ENCODE measurements around the gene PPP6R3.
"Not testable (repeated sequence)": the region's sequence is repeated elsewhere in the genome, so short reads cannot be mapped to it uniquely, and the experiment has no call there.

The PPP6R3 gene

DNA sequence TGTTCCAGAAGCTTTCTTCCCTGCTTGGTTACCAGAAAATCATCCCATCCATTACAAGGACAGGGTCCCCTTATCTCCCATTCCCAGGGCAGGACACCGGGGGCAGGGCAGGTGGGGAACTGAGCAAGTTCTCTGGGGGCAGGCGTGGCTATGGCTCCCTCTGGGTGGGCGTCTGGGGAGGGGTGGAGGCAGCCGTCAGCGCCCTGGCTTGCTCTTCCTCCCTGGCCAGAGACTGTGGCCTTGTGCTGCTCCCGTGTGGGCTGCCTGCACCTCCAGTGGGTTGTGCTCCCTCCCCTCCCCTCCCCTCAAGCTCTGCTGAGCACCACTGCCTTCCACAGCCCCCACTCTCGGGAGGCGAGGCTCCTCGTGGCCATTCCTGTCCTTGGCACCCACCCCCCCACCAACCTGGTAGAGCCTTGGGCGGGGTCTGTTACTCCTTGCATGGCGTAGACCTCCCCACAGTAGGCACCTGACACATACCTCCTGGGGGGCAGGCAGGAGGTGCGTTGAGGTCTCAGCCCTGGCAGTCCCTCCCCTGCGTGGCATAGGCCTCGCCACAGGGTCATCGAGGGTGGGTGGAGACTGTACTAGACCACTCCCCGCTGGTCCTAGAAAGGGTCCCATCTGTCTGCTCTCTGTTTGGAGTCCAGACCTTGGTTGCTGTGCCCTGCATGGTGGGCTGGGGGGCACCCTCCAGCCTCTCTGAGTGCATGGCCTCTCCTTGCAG is 24.2 kb upstream of the PPP6R3 start:
- DNase-seq (ENCODE audit: extremely low read depth in 1 of 2, low read depth in 1 of 2), result no peak

GRCh38 chr11:68436985-68437926 is 23.3 kb upstream of the PPP6R3 start:
- no peak for DNase-seq (ENCODE audit: extremely low read depth in 1 of 2, low read depth in 1 of 2)

DNA sequence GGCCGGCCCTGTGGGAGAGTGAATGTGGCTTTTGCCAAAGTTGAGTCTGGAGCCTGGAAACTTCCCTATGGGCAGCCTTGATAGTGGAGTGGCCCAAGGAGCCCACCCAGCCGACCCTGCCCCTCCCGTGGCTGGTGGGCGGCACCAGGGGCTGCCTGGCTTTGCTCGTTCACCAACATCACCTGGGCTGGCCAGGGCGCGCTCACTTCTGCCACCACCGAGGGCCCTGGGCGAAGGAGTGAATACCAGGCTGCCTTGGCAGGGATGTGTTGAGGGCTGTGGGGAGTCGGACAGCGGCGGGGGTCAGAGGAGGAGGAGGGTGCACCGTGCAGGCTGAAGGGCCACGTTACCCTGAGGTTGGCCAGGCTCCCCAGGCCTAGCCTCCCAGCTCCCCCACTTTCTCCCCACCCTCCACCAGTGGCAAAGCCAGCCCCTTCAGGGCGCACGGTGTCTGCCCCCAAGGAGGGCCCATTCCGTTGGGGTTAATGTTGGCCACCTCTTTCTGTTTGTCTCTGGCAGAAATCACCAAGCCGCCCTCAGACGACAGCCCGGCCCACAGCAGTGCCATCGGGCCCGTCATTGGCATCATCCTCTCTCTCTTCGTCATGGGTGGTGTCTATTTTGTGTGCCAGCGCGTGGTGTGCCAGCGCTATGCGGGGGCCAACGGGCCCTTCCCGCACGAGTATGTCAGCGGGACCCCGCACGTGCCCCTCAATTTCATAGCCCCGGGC is 22.5 kb upstream of the PPP6R3 start:
- DNase-seq (ENCODE audit: extremely low read depth in 1 of 2, low read depth in 1 of 2), result no peak

- no peak for DNase-seq (ENCODE audit: extremely low read depth in 1 of 2, low read depth in 1 of 2)
These were observed 21.8 kb upstream of the PPP6R3 start for GRCh38 chr11:68438658-68439259.

- DNase-seq (ENCODE audit: extremely low read depth in 1 of 2, low read depth in 1 of 2), result no peak
These were observed 21.0 kb upstream of the PPP6R3 start for GRCh38 chr11:68439355-68440065.

- DNase-seq (ENCODE audit: extremely low read depth in 1 of 2, low read depth in 1 of 2), result no peak
These were observed 20.3 kb upstream of the PPP6R3 start for GRCh38 chr11:68440224-68440623.

DNA sequence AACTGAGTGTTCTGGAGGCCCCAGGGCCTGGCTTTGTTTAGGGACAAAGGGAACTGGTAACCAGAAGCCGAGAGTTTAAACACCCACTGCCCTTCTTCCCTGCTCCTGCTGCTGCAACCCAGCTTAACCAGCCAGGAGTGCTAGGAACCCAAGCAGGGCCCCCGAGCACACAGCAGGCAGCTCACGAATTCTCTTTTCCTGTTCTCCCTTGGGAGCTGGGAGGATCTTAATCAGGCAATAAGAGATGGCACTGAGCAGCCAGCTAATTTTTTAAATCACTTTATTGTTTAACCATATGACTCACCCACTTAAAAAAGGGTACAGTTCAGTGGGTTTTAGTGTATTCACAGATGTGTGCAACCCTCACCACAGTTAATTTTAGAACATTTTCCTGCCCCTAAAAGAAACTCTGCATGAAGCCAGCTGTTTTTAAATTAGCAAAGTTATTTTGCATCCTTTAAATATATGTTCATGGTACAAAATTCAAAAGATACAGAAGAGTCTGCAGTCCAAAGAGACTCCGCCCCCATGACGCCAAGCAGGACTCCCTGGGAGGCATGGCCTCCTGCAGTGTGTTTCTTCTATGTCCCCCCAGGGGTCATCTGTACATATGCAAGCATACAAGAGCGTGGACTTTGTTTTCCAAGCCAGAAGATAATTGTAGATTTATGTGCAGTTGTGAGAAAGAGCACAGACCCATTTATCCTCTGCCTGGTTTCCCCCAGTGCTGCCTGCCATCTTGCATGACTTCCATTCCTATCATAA is 18.9 kb upstream of the PPP6R3 start:
- DNase-seq (ENCODE audit: extremely low read depth in 1 of 2, low read depth in 1 of 2), result no peak

GRCh38 chr11:68442433-68442832 is 18.1 kb upstream of the PPP6R3 start:
- no peak for DNase-seq (ENCODE audit: extremely low read depth in 1 of 2, low read depth in 1 of 2)

DNA sequence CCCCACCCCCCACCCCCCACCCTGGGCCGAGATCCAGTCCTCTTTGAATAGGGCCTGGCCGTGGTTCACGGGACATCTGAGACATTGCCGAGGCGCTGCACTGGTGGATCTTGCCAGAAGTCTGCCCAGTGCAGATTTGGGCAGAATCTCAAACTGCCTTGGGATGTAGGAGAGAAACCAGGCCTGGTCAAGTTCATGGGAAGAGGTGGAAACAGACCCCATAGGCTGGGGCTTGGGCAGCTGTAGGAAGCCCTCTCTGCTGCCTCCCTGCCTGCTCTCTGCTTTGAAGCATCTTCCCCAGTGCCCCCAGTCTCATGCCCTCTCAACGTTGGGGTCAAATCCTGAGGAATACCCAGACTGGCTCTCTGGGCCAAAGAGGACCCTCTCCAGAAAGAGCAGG is 16.0 kb upstream of the PPP6R3 start:
- DNase-seq (ENCODE audit: extremely low read depth in 1 of 2, low read depth in 1 of 2), result no peak

- DNase-seq (ENCODE audit: extremely low read depth in 1 of 2, low read depth in 1 of 2), result no peak
These were observed 15.0 kb upstream of the PPP6R3 start for GRCh38 chr11:68445531-68446035.

GRCh38 chr11:68446046-68446725 is 14.4 kb upstream of the PPP6R3 start:
- no peak for DNase-seq (ENCODE audit: extremely low read depth in 1 of 2, low read depth in 1 of 2)

GRCh38 chr11:68447015-68447801 is 13.3 kb upstream of the PPP6R3 start:
- DNase-seq (ENCODE audit: extremely low read depth in 1 of 2, low read depth in 1 of 2), result peak; percentile 43

DNA sequence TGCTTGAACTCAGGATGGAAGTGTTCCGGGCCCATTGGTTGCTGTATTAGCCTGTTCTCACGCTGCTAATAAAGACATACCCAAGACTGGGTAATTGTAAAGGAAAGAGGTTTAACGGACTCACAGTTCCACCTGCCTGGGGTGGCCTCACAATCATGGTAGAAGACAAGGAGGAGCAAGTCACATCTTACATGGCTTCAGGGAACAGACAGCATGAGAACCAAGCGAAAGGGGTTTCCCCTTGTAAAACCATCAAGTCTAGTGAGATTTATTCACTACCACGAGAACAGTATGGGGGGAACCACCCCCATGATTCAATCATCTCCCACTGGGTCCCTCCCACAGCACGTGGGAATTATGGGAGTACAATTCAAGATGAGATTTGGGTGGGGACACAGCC is 12.6 kb upstream of the PPP6R3 start:
- DNase-seq (ENCODE audit: extremely low read depth in 1 of 2, low read depth in 1 of 2), result not testable (repeated sequence)

- DNase-seq (ENCODE audit: extremely low read depth in 1 of 2, low read depth in 1 of 2), result no peak
These were observed 11.9 kb upstream of the PPP6R3 start for GRCh38 chr11:68448604-68449011.

- DNase-seq (ENCODE audit: extremely low read depth in 1 of 2, low read depth in 1 of 2), result no peak
These were observed 10.6 kb upstream of the PPP6R3 start for GRCh38 chr11:68449951-68450350.

- no peak for DNase-seq (ENCODE audit: extremely low read depth in 1 of 2, low read depth in 1 of 2)
These were observed 9.8 kb upstream of the PPP6R3 start for GRCh38 chr11:68450711-68451110.

DNA sequence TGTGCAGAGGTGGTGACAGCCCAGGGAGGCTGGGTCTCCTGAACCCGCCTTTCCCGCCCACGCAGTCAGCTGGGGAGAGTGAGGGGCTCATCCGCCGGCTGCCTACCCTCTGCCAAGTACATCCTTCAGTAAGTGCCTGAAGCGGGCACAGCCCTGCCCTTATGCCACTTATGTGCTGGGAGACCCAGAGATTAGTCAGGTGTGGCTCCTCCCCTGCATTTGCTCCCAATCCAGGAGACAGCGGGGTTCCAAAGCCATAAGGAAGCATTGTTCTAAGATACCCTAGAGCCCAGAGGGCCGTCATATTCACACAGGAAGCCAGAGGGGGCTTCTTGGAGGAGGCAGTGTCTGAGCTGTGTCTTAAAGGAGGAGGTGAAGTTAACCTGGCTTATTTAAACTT is 5.8 kb upstream of the PPP6R3 start:
- no peak for DNase-seq (ENCODE audit: extremely low read depth in 1 of 2, low read depth in 1 of 2)

GRCh38 chr11:68455485-68455884 is 5.1 kb upstream of the PPP6R3 start:
- no peak for DNase-seq (ENCODE audit: extremely low read depth in 1 of 2, low read depth in 1 of 2)

All from stimulated activated CD8-positive, alpha-beta memory T cell treated with anti-CD3 and anti-CD28 coated beads, Interleukin-7, amount 100 ng/mL, for 48 hours (primary cell).